HG02623 (cell line): Measurements from ENCODE around the gene ZBED4.
A peak's percentile ranks its signal among the peaks of the same experiment; 100 is the strongest.

Source experiments
- ATAC-seq: cut with Tn5 transposase; IDR thresholded peaks from one replicate; pipeline ENCODE4 v1.9.1; 2021; ENCODE audit warnings: moderate library complexity; ENCODE audit not compliant: unreplicated experiment

ZBED4 gene

DNA sequence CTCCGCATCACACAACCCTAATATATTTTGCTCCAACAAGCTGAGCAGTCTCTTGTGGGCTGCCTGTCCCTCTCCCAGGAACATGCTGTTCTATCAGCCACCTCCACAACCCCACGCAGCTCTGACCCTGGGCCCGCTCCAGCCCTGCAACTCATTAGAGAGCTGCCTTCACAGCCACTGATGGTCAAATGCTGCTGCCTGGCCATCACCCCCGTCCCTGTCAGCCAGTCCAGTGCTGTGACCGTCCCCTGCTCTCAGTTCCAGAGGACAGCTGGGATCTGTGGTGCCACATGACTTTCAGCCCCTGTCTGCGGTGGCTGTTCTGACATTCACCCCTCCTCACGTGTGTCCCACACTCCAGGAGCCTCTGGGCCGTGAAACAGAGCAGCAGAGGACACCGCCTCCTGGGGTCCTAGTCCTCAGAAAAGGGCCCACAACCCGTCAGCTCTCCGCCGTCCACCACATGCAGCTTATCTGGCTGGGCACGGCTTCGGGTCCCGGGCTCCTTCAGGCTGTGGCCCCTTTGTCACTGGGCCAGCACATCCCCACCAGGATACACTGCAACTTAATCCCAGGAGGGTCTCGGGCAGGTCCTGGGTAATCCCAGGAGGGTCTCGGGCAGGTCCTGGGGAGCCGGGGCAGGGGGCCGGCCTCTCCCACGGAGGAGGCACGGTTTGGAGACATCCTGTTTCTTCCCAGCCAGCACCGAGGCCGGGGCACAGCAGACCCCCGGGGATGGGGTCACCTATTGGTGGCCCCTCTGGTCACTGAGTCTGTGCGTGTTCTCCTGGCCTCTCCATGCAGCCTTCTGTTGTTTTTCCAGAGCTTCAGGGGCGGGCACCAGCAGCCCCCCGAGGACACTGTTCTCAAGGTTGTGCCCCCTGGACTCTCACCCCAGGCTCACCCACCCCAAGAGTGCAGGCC is 79.9 kb downstream of the ZBED4 start:
- no peak for ATAC-seq

DNA sequence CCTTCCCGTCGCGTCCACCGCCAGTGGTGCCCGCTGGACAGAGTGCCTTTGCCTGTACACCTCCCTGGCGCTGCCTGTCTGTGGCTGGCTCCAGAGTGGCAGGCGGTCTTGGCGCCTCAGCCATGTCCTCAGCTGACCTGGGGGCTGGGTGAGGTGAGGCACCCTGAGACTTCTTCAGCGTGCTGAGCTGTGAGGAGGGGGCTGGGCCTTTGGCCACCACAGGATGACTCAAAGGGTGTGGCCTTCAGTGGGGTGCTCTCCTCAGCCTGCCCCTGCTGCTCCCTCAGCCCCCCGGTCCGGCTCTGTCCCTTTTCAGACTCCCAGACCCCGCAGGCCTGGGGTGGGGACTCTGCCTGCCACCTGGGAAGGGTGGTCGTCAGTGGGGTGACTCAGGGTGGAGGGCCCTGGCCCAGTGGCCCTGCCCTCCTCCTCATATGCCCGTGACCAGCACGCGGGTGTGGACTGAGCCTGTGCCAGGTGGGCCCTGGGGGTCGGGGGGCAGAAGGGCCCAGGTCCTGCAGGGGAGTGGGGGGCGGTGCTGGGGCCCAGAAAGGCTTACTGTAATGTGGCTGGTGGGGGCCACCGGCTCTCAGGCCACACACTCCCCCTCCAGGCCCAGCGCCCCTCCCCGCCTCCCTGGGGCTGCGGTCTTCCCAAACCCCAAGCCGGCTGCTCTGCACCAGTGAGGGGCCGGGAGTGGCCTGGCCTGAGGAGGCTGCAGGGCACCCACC is 80.7 kb downstream of the ZBED4 start:
- no peak for ATAC-seq

DNA sequence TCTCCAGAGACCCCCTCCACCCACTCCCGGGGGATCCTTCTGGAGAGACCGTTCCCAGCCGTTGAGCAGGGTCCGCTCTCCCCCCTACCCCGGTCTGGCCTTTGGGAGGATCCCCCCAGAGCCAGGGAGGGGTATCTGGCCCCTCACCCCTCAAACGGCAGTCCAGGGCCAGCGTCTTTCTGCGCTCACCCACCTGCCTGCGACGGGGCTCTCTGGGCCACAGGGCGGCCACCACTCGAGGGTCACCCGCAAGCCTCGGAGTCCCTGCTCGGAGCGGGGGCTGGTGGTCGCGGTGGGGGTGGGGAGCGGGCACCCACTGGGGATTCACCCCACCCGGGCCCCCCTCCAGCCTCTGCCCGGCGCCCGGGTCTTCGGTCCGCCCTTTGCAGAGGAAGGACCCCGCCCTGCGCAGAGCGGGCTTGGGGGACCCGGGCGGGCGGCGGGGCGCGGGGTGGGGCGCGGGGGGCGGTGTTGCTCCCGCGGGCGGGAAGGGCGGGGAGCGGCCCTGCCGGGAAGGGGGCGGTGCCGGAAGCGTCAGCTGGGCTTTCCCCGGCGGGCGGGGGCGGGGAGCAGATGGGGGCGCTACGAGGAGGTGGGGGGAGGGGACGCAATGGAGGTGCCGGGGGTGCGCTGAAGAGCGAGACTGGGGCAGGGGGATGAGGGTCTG is 81.4 kb downstream of the ZBED4 start:
- ATAC-seq = no peak

DNA sequence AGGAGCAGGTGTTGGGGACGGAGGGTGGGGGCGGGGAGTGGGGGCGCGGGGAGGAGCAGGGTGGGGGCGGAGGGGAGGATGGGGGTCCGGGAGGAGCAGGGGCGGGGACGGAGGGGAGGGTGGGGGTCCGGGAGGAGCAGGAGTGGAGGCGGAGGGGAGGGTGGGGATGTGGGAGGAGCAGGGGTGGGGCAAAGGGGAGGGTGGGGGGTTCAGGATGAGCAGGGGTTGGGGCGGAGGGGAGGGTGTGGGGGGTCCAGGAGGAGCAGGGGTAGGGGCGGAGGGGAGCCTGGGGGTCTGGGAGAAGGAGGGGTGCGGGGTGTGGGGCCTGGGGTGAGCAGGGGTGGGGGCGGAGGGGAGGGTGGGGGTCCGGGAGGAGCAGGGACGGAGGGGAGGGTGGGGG is 81.9 kb downstream of the ZBED4 start:
- no peak for ATAC-seq

DNA sequence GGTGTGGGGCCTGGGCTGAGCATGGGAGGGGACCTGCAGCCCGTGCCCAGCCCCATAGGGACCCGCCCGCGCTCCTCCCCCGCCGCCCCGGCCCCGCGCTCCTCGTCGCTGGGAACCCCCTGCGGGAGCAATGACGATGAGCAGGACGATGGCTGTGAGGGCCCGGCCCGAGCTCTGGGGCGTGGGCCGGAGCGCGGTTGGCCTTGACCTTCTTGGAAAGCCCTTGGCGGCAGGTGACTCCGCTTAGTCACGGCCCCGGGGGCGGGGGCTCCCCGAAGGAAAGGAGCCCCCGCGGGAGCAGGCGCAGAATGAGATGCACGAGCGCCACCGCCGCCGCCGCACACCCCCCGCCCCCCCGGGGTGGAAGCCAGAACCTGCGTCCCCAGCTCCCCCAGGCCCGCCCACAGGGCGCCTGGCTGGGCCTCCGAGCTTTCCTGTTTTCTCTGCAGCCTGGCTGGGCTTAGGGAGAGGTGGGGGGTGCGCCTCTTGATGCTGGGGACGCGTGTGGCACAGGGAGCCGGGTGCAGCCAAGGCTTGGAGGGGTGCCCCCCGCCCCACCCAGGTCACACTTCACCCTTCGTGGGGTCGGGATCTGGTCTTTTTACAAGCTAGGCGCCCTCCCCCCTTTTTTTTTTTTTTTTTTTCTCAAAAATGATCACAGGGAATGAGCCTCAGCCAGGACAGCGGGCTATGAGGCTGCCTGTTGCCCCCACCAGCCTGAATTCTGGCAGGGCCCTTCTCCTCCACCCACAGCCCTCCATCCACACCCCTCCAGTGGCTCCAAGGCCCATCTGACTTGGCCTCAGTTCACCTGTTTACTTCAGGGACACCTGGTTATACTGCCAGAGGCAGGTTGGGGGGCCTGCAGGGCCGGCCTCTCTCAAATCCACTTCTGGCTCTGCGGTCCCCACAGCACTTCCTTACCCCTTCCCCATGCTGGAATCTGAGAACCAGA is 82.7 kb downstream of the ZBED4 start:
- ATAC-seq = peak; percentile 51

DNA sequence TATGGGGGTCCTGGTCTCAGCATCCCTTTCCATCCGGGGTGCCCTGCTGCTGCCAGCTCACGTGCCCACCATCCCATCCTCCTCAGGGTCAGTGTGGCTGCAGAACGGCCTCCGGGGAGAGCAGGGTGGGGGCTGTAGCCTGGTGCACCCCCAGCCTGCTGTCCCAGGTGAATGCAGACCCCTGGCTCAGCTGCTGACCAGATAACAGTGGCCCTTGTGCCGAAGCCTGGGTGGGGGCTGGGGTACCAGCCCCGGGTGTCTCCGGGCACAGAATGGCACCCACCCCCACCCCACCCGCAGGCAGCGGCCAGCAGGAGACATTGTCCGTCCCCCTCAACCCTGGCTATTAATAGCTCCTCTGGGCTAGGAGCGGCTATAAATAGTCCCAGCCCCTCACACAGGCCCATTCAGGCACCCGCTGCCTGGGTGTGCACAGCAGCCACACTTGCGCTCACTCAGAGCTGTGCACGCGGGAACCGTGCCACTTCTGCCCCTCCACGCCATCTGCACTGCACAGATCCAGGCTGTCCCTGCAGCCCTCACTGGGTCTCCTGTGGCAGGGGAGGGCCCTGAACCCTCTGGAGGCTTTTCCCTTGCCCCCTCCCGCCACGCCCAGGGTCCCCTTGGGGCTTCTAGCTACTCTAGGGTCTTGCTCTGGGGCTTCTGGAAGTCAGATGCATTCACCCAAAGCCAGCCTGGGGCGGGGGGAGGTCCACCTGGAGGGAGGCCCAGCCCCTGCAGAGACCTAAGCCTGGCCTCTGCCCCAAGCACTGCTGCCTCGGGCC is 83.5 kb downstream of the ZBED4 start:
- no peak for ATAC-seq

DNA sequence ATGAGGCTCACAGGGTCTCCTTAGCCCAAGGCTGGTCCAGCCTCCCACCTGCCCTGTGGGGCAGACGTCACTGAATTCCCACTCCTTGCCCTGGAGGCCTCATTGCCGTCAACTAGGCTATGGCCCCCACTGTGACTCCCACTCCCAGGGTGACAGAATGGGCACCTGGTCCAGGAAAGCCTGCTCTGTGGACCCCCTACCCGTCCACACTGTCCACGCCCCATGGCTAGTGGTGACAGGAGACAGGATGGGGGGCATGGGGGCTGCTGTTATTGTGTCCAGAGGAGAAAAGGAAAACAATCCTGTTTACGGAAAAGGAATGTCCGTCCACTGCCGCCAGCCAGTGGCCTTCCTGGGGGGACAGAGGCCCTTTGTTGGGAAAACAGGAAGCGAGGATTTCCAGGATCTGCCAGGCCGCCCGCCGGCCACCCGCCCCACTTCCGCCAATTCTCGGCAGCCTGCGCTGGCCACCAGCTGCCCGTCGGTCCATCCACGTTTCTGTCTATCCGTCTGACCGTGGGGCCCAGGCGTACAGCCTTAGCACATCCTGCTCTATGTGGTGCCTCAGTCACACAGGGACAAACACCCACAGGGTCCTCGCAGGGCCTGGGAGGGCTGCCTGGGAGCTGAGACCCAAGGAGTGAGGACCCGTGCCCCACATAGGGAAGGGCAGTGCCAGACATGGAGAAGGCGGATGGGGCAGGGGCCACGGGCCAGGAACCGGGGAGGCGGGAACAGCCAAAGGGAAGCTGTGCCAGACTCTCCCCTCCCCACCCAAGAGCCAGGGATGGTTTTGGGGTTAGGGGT is 84.3 kb downstream of the ZBED4 start:
- no peak for ATAC-seq

DNA sequence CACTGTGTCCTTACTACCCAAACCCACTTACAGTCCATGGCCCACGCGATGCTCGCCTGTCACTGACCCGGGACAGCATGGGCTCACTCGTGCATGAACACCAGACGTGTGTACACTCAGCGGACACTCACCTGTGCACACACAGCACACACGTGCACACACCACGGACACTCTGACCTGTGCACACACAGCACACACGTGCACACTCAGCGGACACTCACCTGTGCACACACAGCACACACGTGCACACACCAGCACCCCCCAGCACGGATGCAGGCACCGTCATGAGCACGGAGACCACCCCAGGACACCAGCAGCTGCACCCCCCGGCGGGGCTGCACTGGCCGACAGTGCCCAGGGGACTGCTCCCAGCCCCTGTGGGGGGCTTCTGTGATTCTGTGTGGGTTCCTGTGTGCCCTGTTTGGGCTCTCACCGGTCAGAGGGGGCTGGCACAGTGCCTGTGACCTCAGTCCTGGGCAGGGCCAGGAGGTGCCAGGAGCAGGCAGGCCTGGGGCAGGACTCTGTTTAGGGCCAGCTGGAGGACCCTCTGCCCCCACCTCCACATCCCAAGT is 85.0 kb downstream of the ZBED4 start:
- no peak for ATAC-seq
